GM20431 (cell line): ENCODE measurements around the gene NUAK2.
"Not testable (repeated sequence)": the region's sequence is repeated elsewhere in the genome, so short reads cannot be mapped to it uniquely, and the experiment has no call there.

Experiments used
- in situ Hi-C: fragments of 300-500 bp; cut with MseI, MboI; formaldehyde crosslinking; loops from one replicate; pipeline ENCODE4 v1.15.0; 2020; ENCODE audit warnings: low sequenced_read_pairs; ENCODE audit not compliant: unreplicated experiment

NUAK2 gene

DNA sequence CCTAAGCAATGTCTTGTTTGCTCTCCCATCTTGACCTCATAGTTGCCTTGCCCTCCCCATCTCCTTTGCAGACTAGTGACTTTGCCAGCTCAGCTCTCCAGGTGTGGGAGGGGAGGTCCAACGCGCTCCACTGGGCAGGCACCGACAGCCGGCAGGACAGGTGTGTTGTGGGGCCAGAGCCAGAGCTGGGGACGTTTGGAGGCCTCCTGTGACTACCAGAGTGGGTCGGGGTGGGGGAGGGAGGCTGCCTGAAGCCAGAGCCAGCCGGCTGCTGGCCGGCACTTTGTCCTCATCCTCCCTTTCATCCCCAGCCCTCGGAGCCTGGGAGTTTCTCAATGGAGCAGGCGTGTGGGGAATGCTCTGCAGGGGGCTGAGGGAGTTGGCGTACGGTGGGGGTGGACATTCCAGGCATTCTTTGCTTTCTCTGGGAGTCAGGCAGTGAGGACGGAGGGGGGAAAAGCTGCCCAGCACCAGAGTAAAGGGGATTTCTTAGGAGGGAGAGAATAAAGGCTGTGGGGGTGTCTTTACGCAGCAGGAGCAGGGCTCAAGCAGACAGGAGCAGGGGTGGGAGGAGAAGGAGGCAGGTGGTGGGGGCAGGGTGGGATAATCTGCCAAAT, 20.2 kb downstream of the NUAK2 start:
- in situ Hi-C loops, result no loop called here

DNA sequence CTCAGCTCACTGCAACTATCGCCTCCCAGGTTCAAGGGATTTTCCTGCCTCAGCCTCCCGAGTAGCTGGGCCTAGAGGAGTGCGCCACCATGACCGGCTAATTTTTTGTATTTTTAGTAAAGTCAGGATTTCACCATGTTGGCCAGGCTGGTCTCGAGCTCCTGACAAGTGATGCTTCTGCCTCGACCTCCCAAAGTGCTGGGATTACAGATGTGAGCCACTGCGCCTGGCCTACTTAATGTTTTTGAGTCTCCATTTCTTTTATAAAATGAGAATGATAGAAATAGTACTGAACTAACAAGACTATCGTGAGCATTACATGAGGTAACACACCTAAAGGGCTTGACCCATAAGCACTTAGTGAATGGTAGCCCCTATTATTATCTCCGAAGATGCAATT, 21.4 kb downstream of the NUAK2 start:
- in situ Hi-C loops, result no loop called here

DNA sequence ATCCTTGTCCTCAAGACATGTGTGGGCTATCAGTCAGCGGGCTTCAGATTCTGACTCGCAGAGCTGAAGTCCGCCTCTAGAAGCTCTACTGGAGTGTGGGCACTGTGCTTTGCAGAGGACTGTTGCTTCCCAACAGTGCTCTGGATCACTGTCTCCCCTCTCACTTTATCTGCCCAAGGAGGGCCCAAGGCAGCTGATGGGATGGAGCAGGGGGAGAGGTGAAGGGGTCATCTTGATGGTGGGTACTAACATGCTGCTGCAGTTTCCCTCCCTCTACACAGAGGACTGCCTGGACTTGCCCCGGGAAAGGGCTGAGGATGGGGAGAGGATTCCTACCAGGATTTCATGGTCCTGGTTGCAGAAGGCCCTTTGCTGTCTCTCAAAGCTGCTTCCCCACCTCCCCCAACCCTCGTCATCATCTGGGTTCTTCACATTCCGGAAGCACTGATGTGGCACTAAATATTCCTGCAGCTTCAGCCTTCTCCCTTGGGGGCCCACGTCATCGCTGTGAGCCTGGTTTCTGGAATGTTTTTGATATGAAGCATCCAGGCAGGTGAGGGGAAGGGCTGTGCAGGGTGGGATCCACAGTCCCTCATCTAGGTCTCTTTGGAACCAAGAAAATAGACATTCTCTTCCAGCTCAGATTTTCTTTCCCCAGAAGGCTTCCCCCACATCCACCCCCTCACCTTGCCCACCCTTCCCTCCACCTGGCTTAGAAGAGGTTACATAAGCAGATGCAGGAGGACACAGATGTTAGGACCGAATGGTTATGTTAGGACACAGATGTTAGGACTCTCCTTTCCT, 23.2 kb downstream of the NUAK2 start:
- in situ Hi-C loops, result no loop called here

DNA sequence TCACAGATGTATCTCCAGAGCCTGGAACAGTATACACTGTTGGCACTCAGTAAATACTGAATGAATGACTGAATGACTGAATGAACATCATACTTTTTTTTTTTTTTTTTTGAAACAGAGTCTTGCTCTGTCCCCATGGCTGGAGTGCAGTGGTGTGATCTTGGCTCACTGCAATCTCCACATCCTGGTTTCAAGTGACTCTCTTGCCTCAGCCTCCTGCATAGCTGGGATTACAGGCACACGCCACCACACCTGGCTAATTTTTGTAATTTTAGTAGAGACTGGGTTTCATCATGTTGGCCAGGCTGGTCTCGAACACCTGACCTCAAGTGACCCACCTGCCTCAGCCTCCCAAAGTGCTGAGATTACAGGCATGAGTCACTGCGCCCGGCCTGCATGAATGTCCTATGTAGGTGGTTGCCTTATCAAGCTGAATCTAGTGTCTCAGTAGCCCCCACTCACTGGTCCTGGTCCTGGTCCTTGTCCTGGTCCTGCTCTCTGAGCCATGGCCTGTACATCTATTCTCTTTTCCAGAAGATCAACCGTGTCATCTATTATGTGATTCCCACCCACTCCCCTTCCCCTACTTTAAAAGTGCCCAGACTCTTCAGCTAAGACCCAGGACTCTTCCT, 23.9 kb downstream of the NUAK2 start:
- in situ Hi-C loops, result not testable (repeated sequence)

DNA sequence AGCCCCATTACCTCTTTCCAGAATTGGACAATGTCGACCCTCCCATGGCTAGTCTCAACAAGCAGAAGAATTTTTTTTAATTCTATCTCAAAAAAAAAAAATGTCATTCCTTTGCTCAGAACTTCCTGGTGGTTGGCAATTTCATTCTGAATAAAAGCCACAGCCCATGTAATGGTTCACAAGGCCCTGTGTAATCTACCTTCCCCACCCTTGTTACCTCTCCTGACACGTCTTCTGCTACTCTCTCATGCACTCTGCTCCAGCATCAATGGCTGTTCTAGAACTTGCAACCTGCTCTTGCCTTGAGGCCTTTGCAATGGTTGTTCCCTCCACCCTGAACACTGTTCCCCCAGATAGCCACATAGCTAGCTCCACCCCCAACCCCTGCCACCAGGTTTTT, 25.4 kb downstream of the NUAK2 start:
- in situ Hi-C loops, result no loop called here

DNA sequence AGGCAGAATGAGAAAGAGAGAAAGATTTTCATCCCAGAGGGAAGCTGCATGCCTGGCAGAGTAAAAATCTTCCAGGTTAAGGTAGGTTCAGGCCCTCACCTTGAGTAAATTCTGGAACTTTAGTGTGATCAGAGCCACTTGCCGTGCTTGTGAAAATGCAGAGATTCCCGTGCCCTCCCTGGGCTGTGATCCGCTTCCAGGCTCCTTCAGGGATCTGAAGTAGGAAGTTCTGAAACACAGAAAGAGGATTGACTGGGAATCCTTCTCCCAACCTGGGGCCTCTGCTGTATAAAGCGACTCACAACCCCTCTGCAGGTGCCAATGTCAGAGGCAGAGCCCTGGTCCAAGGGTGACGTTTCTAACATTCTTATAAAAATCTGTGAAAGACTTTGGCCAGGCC, 26.6 kb downstream of the NUAK2 start:
- in situ Hi-C loops, result no loop called here

- in situ Hi-C loops, result no loop called here
Observed at GRCh38 chr1:205294175-205294917, 27.2 kb downstream of the NUAK2 start.

GRCh38 chr1:205293350-205294074, 28.0 kb downstream of the NUAK2 start:
- in situ Hi-C loops, result no loop called here

DNA sequence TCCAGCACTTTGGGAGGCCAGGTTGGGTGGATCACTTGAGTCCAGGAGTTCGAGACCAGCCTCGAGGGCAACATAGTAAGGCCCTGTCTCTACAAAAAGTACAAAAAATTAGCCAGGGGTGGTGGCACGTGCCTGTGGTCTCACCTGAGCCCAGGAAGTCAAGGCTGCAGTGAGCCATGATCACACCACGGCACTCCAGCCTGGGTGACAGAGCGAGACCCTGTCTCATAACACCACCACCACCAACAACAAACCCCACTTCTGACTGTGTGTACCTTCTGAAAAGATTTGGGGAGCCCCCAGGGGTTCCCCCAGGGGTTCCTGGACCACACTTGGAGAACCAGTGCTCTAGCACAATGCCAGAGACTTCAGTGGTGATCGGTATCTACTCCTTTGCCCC, 29.9 kb downstream of the NUAK2 start:
- in situ Hi-C loops, result no loop called here

GRCh38 chr1:205287767-205288559, 33.6 kb downstream of the NUAK2 start:
- in situ Hi-C loops, result no loop called here

DNA sequence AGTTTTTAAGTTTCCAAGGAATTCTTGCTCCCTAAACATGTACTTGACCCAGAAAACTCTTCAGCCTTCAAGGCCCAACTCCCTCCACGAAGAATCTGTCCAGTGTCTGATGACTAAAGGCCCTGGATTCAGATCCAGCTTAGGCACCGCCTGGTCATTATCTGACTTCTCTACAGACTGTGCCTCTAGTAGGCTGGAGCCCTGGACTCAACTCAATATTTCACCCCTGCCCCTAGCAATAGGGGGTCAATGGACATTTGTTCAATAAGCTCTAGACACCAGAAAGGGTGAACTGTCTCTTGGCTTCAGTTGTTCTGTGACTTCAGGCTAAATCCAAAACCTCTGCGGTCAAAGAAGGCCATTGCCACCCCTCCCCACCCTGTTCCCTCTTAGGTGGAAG, 34.5 kb downstream of the NUAK2 start:
- in situ Hi-C loops, result no loop called here

DNA sequence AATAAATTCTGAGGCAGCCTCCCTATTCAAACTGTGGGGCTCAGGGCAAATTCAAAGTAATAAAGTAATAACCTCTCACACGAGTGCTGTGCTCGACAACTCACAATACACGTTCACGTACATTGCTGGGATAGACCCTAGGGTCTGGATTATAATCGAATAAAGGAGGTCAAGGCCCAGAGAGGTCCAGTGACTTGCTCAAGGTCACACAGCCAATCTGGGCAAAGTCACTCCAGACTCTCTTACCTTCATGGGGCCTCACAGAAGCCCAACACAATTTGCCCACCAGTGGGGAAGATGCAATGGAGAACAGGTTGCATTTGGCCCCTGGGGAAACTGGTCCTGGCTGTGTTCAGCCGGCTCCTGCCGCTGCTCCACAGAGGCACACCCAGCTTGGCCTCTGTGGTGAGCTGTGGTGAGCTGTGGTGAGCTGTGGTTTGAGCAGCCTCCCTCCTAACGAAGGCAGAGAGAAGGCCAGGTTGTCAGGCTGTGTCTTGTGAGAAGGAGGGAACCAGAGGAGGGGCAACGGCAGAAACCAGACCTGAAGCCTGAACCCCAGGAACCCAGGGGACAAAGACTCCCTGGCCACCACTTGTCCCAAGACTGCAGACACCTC, 35.1 kb downstream of the NUAK2 start:
- in situ Hi-C loops, result no loop called here

DNA sequence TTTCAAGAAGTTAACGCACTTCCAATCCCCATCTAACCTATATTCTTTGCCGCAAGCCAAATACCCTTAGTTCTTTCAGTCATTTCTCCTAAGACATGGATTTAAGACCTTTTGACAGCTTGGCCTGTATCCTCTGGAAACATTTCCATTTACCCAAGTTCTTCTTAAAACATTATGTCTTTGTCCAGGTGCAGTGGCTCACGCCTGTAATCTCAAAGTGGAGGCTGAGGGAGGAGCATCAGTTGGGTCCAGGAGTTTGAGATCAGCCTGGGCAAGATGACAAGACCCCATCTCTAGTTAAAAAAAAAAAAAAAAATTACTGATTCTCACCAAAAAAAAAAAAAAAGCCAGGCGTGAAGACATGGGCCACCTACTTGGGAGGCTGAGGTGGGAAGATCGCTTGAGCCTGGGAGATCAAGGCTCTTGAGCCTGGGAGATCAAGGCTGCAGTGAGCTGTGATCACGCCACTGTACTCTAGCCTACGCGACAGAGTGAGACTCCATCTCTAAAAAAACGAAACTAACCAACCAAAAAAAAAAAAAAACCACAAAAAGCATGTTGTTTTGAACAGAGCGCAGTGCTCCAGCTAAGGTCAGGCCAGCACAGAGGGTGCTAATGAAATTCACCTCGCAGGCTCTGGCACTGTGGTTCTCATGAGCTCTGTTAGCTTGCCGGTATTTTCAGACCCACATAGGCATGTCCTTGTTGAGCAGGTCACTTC, 36.0 kb downstream of the NUAK2 start:
- in situ Hi-C loops, result no loop called here

- in situ Hi-C loops, result no loop called here
Observed at GRCh38 chr1:205284420-205285144, 37.0 kb downstream of the NUAK2 start.

DNA sequence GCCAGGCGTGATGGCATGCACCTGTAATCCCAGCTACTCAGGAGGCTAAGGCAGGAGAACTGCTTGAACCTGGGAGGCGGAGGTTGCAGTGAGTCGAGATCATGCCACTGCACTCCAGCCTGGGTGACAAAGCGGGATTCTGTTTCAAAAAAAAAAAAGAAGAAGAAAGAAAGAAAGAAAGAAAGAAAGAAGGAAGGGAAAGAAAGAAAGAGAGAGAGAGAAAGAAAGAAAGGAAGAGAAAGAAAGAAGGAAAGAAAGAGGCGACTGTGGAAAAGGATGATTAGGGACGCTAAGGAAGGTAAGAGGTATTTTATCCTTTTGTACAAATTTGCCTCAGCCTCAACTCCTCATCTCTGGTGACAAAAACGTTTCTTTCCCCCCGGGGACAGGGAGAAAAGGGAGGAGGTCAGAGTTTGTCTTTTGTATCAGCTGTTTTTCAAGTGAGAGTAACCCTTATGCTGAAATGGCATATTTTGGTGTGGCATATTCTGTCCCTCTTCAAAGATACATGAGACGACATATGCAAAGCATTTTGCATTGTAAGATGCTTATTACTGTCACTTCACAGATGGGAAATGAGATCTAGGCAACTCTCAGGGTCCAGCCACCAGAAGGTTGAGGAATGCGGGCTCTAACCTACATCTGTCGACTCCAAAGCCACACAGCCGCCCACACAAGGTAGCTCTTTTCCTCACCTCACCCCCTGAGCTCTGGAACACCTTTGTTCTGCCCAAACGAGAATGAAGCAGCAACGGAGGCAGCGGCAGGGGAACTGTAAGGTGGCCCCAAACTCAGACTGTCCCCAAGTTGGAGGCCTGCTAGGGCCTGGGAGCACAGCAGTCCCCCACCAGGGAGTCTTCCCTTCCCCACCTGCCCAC, 38.0 kb downstream of the NUAK2 start:
- in situ Hi-C loops, result no loop called here

DNA sequence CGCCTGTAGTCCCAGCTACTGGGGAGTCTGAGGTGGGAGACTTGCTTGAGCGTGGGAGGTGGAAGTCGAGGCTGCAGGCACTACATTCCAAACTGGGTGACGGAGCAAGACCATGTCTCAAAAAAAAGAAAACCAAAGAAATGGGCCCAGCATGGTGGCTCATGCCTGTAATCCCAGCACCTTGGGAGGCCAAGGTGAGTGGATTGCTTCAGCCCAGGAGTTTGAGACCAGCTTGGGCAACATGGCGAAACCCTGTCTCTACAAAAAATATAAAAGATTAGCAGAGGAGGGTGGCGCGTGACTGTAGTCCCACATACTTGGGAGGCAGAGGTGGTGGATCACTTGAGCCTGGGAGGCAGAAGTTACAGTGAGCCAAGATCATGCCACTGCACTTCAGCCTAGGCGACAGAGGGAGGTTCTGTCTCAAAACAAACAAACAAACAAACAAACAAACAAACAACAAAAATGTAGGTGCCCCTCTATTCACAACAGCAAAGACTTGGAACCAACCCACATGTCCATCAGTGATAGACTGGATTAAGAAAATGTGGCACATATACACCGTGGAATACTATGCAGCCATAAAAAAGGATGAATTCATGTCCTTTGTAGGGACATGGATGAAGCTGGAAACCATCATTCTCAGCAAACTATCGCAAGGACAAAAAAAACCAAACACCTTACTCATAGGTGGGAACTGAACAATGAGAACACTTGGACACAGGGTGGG, 40.7 kb downstream of the NUAK2 start:
- in situ Hi-C loops, result not testable (repeated sequence)
